Kasumi-1 (cell line): ENCODE data around the gene KCNQ5.

Experiments
- DNase-seq, 2 experiments: peaks; one replicate each; lab custom pipeline; 2025; lab: John Stamatoyannopoulos, UW

Gene KCNQ5

DNA sequence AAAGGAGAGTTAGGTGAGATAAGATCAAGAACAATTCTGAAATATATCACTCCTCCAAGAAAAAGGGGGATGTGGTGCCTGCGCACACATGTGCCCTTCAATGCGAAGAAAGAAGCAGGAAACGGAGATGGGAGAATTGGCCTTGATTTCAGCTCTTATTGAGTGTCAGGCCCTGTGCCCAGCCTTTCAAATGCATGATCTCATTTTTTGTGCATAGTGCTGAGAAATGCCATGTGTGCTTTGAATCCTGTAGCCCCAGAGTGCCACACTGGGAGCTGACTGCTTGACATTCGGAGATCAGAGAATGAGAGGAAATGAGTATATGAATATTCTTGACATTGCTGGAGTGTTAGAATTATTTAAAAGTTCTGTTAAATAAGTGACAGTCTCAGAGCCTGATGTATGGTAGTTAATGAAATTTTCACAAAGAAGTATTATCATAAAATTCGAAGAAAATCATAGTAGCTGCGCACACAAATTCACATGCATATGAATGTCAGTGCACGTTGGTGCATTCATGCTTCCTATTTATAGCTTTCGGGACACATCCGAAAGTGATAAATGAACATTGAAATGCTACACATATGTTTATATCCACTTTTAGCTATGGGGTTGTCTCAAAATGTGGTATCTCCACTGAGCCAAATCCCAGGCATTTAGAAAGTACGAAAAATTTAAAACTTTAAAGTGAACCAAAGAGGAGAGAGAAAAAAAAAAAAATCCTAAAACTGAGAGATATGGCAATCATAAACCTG, 172.0 kb downstream of the KCNQ5 start:
- no peak for DNase-seq

DNA sequence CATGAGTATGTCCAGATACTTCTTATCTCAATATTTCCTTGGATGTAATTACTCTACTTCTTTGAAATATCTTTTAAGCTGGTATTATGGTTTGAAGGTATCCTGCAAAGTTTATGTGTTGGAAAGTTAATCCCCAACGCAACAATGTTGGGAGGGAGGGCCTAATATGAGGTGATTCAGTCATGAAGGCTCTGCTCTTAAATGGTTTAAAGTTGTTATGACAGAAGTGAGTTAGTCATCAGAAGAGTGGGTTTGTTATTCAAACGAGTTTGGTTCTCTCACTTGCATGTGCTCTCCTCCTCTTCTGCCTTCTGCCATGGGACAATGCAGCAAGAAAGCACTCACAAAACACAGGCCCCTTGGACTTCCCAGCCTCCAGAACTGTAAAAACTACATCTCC, 176.3 kb downstream of the KCNQ5 start:
- DNase-seq, result no peak

DNA sequence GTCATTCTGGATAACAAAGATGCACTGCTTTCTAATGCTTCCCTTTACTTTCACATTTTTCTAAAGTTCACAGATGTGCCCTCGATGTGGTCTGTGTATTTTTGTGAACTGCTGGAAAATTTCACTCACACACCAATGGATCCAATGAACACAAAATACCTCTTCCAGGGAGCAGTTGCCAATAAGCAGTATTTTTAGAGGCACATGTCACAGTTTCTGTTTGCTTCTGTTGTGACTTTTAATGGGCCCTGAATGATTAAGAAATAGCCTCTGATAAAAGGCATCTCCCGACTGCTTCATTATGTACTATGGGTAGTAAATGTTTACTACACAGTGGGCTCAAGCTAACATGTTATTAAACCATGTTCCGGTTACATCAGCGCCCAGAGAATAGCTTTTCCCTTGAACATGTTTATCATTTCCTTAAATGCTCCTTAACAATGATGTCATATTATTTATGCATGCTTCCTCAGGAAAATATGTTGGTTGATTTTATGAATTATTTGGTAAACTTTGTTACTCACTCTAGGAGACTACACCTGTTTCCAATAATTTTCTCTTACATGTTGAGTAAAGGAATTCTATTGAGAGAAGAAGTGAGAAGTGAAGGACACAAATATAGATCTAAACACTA, 188.0 kb downstream of the KCNQ5 start:
- DNase-seq, result no peak

DNA sequence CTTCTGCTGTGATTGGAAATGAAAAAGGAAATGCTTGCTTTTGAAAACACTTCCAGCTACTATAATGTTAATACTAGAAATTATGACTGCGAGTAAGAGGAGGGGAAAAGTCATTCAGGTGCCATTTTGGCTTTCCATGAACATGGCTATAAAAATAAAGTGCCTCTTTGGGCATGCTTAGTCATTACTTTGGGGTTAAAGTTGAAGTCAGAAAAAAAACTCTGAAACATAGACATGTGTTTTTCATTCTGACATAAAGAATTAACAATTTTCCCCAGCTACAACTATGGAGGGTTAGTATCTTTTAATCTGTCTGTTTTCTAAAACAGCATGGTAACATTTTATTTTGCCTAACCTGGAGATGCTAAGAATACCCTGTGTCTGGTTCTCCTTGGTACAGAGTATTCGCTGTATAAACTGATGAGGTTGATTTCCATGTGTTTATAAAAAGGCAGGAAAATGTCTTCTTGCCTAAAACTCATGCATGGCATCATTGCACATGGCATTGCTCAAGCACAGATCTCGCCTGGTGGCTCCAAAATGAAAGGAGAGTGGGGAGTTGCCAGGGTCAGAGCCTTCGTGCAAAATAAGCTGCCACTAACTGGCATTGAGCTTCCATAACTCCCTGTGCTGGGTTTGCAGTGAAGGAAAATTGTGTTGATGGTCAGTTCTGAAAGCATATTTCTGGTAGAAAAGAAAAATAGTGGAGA, 188.9 kb downstream of the KCNQ5 start:
- DNase-seq, result no peak

DNA sequence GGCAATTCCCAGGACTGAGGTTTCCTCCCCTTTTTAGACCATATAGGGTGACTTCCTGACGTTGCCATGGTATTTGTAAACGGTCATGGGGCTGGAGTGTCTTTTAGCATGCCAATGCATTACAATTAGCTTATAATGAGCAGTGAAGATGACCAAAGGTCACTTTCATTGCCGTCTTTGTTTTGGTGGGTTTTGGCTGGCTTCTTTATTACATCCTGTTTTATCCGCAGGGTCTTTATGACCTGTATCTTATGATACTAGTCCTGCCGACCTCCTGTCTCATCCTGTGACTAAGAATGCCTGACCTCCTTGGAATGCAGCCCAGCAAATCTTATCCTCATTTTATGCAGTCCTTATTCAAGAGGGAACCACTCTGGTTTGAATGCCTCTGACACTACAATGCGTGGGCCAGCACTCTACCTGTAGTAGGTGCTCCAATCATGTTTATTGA, 190.1 kb downstream of the KCNQ5 start:
- no peak for DNase-seq

DNA sequence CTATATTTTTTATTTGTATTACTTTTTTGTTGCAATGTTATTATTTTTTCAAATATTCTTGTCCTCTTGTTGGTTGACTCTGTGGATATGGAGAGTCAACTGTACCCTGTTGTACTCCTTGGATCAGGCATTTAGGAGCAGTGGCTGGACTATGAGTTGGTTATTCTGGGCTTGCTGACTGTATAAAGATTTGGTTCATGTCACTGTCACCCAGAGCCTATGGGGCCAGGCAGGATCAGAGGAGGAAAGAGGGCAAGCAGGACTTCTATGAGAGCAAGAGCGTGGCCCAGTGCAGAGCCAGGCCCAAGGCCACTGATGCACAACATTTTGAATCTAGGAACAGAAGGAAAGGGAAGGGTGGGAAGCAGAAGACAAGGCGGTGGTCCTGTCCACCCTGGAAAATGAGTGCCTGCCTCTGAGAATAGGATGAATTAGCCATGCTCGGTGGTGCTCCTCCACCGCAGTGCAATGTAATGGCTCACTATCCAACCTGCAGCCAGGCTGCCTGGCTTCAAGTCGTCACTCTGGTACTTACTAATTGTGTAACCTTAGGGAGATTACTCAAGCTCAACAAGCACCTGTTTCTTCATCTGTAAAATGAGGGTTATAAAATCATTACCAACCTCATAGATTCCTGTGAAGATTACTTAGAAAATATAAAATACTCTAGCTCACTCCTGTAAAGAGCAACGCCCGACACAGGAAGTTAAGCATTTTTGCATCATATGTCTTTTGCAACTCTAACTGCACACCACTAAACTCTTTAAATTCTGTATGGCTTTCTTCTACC, 192.1 kb downstream of the KCNQ5 start:
- DNase-seq, result peak; percentile 53 to 60

DNA sequence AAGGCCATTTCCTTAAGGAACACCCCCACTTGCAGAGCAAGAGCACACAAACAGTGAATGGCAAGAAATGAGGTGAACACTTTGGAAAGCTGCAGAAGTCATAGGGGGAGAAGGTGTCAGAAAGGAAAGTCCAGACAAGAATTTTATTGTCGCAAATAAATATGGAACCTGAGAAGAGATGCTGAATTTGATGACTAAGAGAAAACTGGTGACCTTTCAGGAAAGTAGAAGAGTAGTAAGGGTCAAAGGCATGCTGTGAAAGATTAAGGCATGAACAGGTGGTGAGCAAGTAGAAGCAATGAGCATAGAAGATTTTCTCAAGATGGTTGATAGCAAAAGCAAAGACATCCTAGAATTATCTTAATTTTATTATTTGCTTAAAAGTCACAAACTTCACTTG, 194.2 kb downstream of the KCNQ5 start:
- DNase-seq, result no peak

DNA sequence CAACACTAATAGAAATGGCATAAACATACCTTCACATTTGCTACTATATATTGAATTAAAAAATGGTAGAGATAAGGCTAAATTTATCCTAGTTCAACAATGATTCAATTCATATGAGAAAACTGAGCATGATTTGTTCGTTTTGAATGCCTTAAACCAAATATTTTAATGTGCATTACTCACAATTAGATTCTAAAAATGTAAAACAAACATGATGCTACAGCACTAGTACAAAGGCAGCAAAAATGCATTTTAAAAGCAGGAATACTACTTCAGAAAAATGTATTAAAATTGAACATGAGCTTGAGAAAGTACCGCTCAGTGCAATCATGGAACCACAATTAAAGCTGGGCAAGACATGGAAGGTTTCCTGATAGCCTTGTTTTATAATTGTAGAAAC, 195.3 kb downstream of the KCNQ5 start:
- DNase-seq, result no peak

DNA sequence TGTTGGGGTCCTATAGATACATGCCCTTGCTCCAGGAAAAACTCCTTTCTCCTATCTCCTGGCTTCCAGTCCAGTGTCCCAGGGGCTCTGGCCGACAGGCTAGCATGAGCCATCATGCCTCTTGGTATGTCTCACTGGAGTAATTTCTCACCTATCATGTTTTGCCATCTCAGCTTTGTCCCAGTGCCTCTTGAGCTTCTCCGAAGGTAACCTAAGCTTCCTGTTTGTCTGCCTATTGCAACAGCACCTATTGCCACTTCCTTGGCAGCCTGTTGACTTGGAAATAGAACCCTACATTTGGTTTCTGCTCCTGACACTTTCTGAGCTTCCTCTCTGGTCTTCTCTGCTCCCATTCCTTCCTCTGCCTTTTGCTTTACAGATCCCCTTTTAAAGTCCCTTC, 197.7 kb downstream of the KCNQ5 start:
- peak in 1 of 2 experiments; percentile 39 for DNase-seq

DNA sequence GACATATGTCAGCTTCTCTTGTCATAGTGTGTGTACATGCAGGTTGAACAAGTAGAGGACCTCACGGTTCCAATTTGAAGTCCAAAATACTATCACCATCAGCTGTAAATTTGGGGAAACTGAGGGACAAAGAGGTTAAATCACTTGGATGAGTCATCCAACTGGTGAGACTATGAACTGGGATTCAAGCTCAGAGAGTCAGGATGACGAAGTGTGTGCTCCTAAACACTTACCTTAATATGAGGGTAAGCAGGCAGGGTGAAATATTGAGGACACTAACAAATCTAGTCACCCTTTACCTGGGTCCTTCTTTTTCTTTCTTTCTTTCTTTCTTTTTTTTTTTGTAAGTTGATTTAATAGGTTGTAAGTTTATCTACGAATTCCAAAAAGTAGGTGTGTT, 198.3 kb downstream of the KCNQ5 start:
- DNase-seq, result no peak

DNA sequence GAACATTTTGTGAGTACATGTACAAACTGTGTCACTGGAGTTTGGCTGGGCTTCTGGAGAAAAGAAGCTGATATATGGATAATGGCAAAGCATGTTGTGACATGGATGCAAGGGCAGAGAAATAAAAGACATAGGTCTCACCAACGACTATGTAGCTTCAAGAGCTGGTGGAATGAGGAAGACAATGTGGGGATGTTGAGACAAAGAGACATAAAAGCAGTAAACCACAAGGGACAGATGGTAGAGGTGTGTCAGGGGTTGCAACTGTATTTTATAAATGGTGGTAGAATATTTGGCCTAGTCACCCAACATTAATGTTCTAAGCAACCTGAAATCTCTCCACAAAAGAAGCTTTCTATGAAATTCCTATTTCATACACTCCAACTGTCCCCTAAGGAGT, 199.0 kb downstream of the KCNQ5 start:
- DNase-seq, result peak; percentile 47 to 55

DNA sequence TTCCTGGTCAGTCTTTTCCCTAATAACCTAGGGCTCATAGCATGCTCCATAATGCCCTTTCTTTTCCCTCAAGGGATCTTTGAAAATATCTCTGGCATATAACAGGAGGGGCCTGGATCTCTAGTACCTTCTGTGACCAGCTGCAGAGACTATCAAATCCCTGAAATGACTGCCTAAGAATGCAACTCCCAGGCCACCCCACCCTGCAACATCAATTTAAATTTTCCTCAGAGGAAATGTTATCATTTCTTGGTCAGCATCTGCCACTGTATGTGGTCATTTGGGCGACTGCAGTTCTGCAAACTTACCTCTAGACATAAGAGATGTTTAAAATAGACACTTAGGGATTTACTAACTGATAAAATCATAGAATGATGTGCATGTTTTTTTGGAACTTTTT, 200.2 kb downstream of the KCNQ5 start:
- DNase-seq, result no peak

DNA sequence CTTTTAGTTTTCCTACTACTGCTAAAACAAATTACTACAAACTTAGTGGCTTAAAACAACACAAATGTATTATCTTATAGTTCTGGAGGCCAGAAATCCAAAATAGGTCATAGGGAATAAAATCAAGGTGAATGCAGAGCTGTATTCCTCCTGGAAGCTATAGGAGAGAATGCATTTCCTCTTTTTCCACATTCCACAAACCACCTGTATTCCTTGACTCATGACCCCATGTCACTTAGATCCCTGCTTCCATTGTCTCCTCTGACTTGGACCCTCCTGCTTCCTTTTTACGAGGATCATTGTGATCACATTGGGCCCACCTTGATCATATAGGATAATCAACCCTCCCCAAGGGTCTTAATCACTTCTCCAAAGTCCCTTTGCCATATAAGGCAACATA, 200.8 kb downstream of the KCNQ5 start:
- no peak for DNase-seq

DNA sequence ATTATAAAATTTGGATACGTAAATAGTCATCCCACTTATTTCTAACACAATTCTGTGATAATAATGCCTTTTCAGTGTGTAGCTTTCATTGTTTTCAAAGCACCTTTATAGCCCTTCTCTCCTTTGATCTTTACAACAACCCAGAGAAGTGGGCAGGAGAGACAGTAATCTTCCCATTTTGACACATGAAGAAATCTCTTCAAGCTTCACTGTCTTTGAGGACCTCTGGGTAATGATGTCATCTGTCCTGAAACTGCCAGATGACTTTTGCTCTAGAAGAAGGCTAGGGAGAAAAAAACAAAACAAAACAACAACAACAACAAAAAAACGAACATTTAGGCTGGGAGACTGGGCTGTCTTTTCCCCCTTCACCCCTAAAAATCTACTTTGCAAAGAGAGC, 203.0 kb downstream of the KCNQ5 start:
- DNase-seq, result no peak

DNA sequence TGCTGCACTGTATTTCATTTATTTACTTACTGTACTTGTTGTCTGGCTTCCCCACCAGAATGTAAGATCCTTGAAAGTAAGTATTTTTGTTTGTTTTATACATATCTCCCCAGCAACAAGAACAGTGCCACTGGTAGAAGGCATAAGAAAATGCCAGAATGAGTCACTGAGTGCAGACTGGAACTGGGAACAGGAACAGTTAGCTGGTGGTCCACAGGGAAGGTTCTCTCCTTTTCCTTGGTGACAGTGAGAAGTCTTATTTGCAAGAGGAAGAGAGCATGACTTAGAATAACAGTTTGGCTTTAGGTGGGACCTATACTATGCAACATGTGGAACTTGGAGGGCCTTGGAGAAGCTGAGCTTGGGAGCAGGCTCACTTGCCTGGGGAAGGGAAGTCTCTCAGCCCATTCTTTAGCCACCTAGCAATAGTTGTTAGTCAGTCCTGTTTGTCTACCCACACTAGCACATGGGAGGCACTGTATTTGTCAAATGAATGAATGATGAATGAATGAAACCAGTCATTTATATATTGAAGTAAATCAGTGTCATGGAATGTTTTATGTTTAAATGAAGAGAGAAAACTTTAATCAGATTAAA, 203.5 kb downstream of the KCNQ5 start:
- DNase-seq, result no peak

DNA sequence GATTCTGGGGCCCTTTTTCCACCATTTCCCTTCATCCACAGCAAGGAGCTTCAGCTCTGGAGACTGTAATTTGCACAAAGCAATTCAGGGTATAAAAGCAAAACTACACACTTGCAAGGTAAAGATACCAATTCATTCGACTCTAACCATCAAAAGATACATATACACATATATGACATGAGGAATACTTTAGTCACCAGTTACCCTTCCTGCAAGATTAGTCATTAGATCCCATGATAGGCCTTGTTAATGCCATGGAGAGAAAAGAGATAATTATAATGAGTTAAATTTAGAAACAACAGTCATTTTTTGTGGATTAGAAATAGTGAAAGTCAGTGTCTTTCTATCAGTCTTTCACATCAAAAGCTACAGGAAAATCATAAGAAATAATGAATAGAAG, 204.2 kb downstream of the KCNQ5 start:
- no peak for DNase-seq

DNA sequence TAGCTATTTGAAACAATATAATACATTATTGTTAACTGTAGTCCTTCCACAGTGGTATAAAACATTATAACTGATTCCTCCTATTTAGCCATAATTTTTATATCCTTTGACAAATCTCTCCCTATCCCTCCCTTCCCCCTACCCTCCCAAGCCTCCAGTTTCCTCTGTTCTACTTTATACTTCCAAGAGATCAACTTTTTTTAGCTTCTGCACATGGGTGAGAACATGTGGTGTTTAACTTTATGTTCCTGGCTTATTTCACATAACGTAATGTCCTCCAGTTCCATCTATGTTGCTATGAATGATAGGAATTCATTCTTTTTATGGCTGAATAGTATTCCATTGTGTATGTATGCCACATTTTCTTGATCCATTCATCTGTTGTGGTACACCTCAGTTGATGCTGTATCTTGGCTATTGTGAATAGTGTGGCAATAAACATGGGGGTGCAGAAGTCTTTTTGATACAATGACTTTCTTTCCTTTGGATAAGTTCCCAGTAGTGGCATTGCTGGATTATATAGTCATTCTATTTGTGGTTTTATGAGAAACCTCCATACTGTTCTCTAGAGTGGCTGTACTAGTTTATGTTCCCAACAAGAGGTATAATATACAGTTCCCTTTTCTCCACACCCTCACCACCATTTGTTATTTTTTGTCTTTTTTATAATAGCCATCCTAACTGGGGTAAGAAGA, 205.0 kb downstream of the KCNQ5 start:
- no peak for DNase-seq

DNA sequence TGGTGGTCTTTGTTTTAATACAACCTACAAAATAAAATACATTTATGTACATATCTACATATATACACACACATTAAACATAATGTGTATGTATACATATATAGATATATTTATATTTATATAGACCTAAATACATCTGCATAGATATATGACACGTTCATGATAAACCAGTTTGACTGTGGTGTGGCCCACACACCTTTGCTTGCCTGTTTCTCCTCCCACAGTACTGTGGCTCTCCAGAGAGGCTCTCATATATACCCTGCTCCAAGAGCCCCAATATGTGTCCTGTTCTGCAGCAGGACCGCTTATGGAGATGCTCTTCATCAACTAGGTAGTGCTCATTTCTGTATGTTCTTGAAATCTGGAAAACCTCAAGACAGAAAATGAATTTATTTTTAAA, 207.0 kb downstream of the KCNQ5 start:
- no peak for DNase-seq

DNA sequence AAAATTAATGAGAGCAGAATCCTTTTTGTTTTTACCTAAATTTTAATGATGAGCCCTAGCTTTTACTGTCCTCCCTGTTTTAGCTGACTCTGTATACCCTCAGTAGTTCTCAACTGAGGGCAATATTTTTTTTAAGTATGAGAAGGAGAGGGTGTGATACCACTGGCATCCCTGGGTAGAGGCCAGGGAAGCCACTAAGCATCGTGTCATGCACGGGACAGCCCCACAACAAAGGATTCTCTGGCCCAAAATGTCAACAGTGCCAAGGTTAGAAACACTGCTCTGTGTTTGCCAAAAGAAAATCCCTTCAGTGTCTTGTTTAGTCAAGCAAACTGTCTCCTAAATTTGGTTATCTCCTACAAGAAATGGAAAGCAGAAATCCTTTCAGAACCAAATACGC, 210.4 kb downstream of the KCNQ5 start:
- no peak for DNase-seq

DNA sequence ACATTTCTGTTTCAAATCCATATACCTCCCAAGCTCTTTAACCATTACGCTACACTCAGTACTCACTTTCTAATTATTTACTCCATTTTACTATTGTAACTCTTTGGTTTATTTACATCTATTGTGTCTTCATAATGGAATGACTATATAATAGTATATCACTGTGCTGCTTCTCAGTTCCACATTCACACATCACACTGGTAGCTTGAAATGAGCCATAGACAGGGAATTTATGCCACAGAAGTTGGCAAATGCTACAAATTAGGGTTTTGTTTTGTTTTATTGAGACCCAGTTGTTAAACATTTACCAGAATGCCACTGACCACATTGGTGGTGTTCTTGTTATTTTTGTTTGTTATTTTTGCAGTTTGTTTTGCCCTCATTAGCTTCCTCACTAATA, 213.9 kb downstream of the KCNQ5 start:
- no peak for DNase-seq

DNA sequence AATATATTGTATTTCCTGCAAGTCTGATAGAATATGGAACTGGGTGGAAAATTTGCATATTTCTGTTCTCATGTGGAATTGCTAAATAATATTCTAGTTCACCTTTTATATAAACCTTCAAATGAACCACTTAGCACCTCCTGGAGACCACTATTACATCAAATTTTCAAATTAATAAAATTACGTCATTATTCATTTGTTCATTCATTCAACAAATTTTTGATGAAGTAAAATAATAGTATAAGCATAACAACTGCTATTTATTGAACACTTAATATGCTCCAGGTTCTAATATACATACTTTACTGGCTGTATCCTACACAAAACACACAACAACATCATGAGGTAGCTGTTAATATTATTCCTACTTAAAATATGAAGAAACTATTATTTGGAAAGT, 215.1 kb downstream of the KCNQ5 start:
- DNase-seq, result no peak
